WTC11 (cell line): ENCODE results near the gene PRKN.

Source experiments
- ESRRA ChIP-seq: sonication (generic); formaldehyde crosslinking; IDR thresholded peaks from 2 replicates; pipeline ENCODE4 v1.8.1; 2022; ENCODE audit warnings: mild to moderate bottlenecking, missing genetic modification reagents, borderline replicate concordance
- MXD4 ChIP-seq: fragments of 250-450 bp; sonication (Bioruptor Pico); IDR thresholded peaks from 2 replicates; pipeline ENCODE4 v1.8.0; 2021; ENCODE audit warnings: mild to moderate bottlenecking, moderate library complexity, borderline replicate concordance
- NR1H2 ChIP-seq: sonication (generic); formaldehyde crosslinking; IDR thresholded peaks from 2 replicates; pipeline ENCODE4 v1.9.0; 2021; ENCODE audit warnings: mild to moderate bottlenecking, moderate library complexity, missing genetic modification reagents
- TP53 ChIP-seq: sonication (generic); formaldehyde crosslinking; IDR thresholded peaks from 2 replicates; pipeline ENCODE4 v1.8.1; 2023; ENCODE audit warnings: mild to moderate bottlenecking, missing genetic modification reagents
- ZNF138 ChIP-seq: sonication (generic); formaldehyde crosslinking; conservative IDR thresholded peaks from 2 replicates; pipeline ENCODE4 v1.8.1; 2022; ENCODE audit warnings: mild to moderate bottlenecking, moderate library complexity, missing genetic modification reagents
- TF ChIP-seq, protein P1 (sequence below): fragments of 200-600 bp; IDR thresholded peaks from 2 replicates; pipeline ENCODE4 v1.8.0; 2022; ENCODE audit warnings: antibody characterized with exemption
- TF ChIP-seq, protein P2 (sequence below): sonication (generic); formaldehyde crosslinking; IDR thresholded peaks from 2 replicates; pipeline ENCODE4 v1.8.0; 2022; ENCODE audit warnings: mild to moderate bottlenecking, missing genetic modification reagents
- TF ChIP-seq, protein P3 (sequence below): sonication (generic); formaldehyde crosslinking; IDR thresholded peaks from 2 replicates; pipeline ENCODE4 v1.8.1; 2023; ENCODE audit warnings: mild to moderate bottlenecking, missing genetic modification reagents, borderline replicate concordance
- TF ChIP-seq, protein P4 (sequence below): sonication (generic); formaldehyde crosslinking; IDR thresholded peaks from 2 replicates; pipeline ENCODE4 v1.8.0; 2023; ENCODE audit warnings: missing genetic modification reagents
- TF ChIP-seq, protein P5 (sequence below): sonication (generic); formaldehyde crosslinking; IDR thresholded peaks from 2 replicates; pipeline ENCODE4 v1.8.1; 2022; ENCODE audit warnings: low read depth, missing genetic modification reagents, borderline replicate concordance

DNA sequence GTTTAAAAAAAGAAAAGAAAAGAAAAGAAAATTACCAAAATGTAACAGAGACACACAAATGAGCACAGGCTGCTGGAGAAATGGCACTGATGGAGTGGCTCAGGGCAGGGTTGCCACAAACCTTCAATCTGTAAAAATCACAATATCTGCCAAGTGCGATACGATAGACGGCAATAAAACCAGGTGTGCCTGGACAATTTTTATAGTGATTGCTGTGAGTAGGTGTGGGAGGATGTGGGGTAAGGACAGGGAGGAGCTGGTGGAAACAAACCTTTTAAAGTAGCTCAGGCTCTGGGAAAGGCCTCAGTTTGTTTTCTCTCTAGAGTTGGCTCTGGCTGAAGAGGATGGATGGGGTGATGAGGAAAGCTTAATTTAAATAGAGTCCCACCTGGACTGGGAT lies 861.0 kb downstream of the PRKN start:
- TF ChIP-seq, protein P1, sequence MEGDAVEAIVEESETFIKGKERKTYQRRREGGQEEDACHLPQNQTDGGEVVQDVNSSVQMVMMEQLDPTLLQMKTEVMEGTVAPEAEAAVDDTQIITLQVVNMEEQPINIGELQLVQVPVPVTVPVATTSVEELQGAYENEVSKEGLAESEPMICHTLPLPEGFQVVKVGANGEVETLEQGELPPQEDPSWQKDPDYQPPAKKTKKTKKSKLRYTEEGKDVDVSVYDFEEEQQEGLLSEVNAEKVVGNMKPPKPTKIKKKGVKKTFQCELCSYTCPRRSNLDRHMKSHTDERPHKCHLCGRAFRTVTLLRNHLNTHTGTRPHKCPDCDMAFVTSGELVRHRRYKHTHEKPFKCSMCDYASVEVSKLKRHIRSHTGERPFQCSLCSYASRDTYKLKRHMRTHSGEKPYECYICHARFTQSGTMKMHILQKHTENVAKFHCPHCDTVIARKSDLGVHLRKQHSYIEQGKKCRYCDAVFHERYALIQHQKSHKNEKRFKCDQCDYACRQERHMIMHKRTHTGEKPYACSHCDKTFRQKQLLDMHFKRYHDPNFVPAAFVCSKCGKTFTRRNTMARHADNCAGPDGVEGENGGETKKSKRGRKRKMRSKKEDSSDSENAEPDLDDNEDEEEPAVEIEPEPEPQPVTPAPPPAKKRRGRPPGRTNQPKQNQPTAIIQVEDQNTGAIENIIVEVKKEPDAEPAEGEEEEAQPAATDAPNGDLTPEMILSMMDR = no peak
- no peak for TF ChIP-seq MXD4 (CRISPR knock-in tag)
- no peak for TF ChIP-seq ZNF138 (CRISPR knock-in tag)
- no peak for TF ChIP-seq TP53 (CRISPR knock-in tag)
- TF ChIP-seq, protein P2, sequence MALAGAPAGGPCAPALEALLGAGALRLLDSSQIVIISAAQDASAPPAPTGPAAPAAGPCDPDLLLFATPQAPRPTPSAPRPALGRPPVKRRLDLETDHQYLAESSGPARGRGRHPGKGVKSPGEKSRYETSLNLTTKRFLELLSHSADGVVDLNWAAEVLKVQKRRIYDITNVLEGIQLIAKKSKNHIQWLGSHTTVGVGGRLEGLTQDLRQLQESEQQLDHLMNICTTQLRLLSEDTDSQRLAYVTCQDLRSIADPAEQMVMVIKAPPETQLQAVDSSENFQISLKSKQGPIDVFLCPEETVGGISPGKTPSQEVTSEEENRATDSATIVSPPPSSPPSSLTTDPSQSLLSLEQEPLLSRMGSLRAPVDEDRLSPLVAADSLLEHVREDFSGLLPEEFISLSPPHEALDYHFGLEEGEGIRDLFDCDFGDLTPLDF (CRISPR knock-in tag) = no peak
- no peak for TF ChIP-seq ESRRA (CRISPR knock-in tag)
- TF ChIP-seq NR1H2 = no peak
- TF ChIP-seq, protein P3, sequence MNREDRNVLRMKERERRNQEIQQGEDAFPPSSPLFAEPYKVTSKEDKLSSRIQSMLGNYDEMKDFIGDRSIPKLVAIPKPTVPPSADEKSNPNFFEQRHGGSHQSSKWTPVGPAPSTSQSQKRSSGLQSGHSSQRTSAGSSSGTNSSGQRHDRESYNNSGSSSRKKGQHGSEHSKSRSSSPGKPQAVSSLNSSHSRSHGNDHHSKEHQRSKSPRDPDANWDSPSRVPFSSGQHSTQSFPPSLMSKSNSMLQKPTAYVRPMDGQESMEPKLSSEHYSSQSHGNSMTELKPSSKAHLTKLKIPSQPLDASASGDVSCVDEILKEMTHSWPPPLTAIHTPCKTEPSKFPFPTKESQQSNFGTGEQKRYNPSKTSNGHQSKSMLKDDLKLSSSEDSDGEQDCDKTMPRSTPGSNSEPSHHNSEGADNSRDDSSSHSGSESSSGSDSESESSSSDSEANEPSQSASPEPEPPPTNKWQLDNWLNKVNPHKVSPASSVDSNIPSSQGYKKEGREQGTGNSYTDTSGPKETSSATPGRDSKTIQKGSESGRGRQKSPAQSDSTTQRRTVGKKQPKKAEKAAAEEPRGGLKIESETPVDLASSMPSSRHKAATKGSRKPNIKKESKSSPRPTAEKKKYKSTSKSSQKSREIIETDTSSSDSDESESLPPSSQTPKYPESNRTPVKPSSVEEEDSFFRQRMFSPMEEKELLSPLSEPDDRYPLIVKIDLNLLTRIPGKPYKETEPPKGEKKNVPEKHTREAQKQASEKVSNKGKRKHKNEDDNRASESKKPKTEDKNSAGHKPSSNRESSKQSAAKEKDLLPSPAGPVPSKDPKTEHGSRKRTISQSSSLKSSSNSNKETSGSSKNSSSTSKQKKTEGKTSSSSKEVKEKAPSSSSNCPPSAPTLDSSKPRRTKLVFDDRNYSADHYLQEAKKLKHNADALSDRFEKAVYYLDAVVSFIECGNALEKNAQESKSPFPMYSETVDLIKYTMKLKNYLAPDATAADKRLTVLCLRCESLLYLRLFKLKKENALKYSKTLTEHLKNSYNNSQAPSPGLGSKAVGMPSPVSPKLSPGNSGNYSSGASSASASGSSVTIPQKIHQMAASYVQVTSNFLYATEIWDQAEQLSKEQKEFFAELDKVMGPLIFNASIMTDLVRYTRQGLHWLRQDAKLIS (CRISPR knock-in tag) = no peak
- TF ChIP-seq, protein P4, sequence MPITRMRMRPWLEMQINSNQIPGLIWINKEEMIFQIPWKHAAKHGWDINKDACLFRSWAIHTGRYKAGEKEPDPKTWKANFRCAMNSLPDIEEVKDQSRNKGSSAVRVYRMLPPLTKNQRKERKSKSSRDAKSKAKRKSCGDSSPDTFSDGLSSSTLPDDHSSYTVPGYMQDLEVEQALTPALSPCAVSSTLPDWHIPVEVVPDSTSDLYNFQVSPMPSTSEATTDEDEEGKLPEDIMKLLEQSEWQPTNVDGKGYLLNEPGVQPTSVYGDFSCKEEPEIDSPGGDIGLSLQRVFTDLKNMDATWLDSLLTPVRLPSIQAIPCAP (CRISPR knock-in tag) = no peak
- TF ChIP-seq, protein P5, sequence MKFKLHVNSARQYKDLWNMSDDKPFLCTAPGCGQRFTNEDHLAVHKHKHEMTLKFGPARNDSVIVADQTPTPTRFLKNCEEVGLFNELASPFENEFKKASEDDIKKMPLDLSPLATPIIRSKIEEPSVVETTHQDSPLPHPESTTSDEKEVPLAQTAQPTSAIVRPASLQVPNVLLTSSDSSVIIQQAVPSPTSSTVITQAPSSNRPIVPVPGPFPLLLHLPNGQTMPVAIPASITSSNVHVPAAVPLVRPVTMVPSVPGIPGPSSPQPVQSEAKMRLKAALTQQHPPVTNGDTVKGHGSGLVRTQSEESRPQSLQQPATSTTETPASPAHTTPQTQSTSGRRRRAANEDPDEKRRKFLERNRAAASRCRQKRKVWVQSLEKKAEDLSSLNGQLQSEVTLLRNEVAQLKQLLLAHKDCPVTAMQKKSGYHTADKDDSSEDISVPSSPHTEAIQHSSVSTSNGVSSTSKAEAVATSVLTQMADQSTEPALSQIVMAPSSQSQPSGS (CRISPR knock-in tag) = no peak
